Measurements from ENCODE around the gene NME7. TPM values are rescaled to one million over a fixed set of nuclear protein-coding genes. Genes with fewer than 3 reads are reported as not detected.

The NME7 gene
- total RNA-seq, 1 donor from 2014 or later, result 12.5 TPM

GRCh38 chr1:169087876-169088275, 279.7 kb downstream of the NME7 start:
- H3K9ac ChIP-seq (ENCODE audit: low read depth in 1 of 3, low read length in 3 of 3), result no peak overlapping the region
- H3K27me3 ChIP-seq (ENCODE audit: control insufficient read depth in 3 of 3, insufficient read depth in 3 of 3, low read length in 3 of 3), result no peaks in the 10 kb centered on the region
- no peak overlapping the region for H3K4me3 ChIP-seq (ENCODE audit: low read length in 3 of 3)

GRCh38 chr1:169086603-169087455, 280.8 kb downstream of the NME7 start:
- peaks cover 0 to 4% (median 4%) of the 10 kb centered on the region in 3 donors for H3K4me1 ChIP-seq (ENCODE audit: control insufficient read depth in 3 of 3, insufficient read depth in 3 of 3, low read length in 3 of 3)
- H3K27ac ChIP-seq (ENCODE audit: low read depth, low read length), result no peak overlapping the region
- no peaks in the 10 kb centered on the region for H3K36me3 ChIP-seq (ENCODE audit: control insufficient read depth in 3 of 3, insufficient read depth in 3 of 3, low read length in 3 of 3)
- no peaks in the 10 kb centered on the region for H3K9me3 ChIP-seq (ENCODE audit: control insufficient read depth in 3 of 3, low read length in 3 of 3)
- H3K27me3 ChIP-seq (ENCODE audit: control insufficient read depth in 3 of 3, insufficient read depth in 3 of 3, low read length in 3 of 3), result no peaks in the 10 kb centered on the region
- H3K9ac ChIP-seq (ENCODE audit: low read depth in 1 of 3, low read length in 3 of 3), result no peak overlapping the region
- H3K4me3 ChIP-seq (ENCODE audit: low read length in 3 of 3), result no peak overlapping the region

More at GRCh38 chr1:169087876-169088275, 279.7 kb downstream of the NME7 start:
- H3K27ac ChIP-seq (ENCODE audit: low read depth, low read length), result no peak overlapping the region
- H3K36me3 ChIP-seq (ENCODE audit: control insufficient read depth in 3 of 3, insufficient read depth in 3 of 3, low read length in 3 of 3), result no peaks in the 10 kb centered on the region
- peaks cover 0 to 5% (median 4%) of the 10 kb centered on the region in 3 donors for H3K4me1 ChIP-seq (ENCODE audit: control insufficient read depth in 3 of 3, insufficient read depth in 3 of 3, low read length in 3 of 3)
- no peaks in the 10 kb centered on the region for H3K9me3 ChIP-seq (ENCODE audit: control insufficient read depth in 3 of 3, low read length in 3 of 3)

GRCh38 chr1:169085911-169086310, 281.7 kb downstream of the NME7 start:
- Histone ChIP-seq H3K27ac (ENCODE audit: low read depth, low read length) (no peak overlapping the region), H3K4me3 (ENCODE audit: low read length in 3 of 3) (no peak overlapping the region), H3K36me3 (ENCODE audit: control insufficient read depth in 3 of 3, insufficient read depth in 3 of 3, low read length in 3 of 3) (no peaks in the 10 kb centered on the region), H3K4me1 (ENCODE audit: control insufficient read depth in 3 of 3, insufficient read depth in 3 of 3, low read length in 3 of 3) (peaks cover 0 to 2% (median 0%) of the 10 kb centered on the region in 3 donors), H3K9ac (ENCODE audit: low read depth in 1 of 3, low read length in 3 of 3) (no peak overlapping the region), H3K9me3 (ENCODE audit: control insufficient read depth in 3 of 3, low read length in 3 of 3) (no peaks in the 10 kb centered on the region), H3K27me3 (ENCODE audit: control insufficient read depth in 3 of 3, insufficient read depth in 3 of 3, low read length in 3 of 3) (no peaks in the 10 kb centered on the region)

Other genes starting within 250 kb of the NME7 start
- gene BLZF1, start 398 bp upstream of the NME7 start, total RNA-seq, result 11.5 TPM
- gene CCDC181, start 59.7 kb upstream of the NME7 start, total RNA-seq, result 0.52 TPM
- gene SLC19A2, start 118.1 kb upstream of the NME7 start, total RNA-seq, result 14.1 TPM
- gene F5, start 218.7 kb upstream of the NME7 start, total RNA-seq, result 1.0 TPM